Type B pancreatic cell (in vitro differentiated cells): ENCODE results near the gene COL4A4. TPM values are rescaled to one million over a fixed set of nuclear protein-coding genes. Genes with fewer than 3 reads are reported as not detected.

Experiments
- DNase-seq: peaks from one replicate; pipeline ENCODE4 v3.0.0; 2021; ENCODE audit warnings: mixed read lengths; ENCODE audit not compliant: unreplicated experiment; ENCODE audit errors: extremely low spot score
- H3K27ac Mint-ChIP-seq: 2 replicates; pipeline ENCODE4 v1.8.0; 2021; ENCODE audit warnings: mild to moderate bottlenecking, mixed read lengths
- H3K27me3 Mint-ChIP-seq: 2 replicates; pipeline ENCODE4 v1.8.0; 2021; ENCODE audit warnings: mixed read lengths
- H3K36me3 Mint-ChIP-seq: 2 replicates; pipeline ENCODE4 v1.8.0; 2021; ENCODE audit warnings: mixed read lengths
- H3K4me1 Mint-ChIP-seq: one replicate; pipeline ENCODE4 v1.8.0; 2021; ENCODE audit warnings: mixed read lengths; ENCODE audit not compliant: unreplicated experiment
- H3K4me3 Mint-ChIP-seq: 2 replicates; pipeline ENCODE4 v1.8.0; 2021; ENCODE audit warnings: mild to moderate bottlenecking, mixed read lengths
- H3K9me3 Mint-ChIP-seq: 2 replicates; pipeline ENCODE4 v1.8.0; 2021; ENCODE audit warnings: mixed read lengths
- total RNA-seq: library from RNA; stranded (reverse); gene quantifications from 2 replicates; pipeline ENCODE4 v1.2.1, GENCODE V29; 2021; ENCODE audit warnings: low replicate concordance
- TF ChIP-seq, protein P1 (sequence below): fragments of 200-600 bp; sonication (generic); conservative IDR thresholded peaks from 2 replicates; pipeline ENCODE4 v1.5.0; 2021; ENCODE audit warnings: antibody characterized with exemption, mild to moderate bottlenecking

Gene COL4A4
- total RNA-seq, 1 donor from 2014 or later, result 1.1 TPM

DNA sequence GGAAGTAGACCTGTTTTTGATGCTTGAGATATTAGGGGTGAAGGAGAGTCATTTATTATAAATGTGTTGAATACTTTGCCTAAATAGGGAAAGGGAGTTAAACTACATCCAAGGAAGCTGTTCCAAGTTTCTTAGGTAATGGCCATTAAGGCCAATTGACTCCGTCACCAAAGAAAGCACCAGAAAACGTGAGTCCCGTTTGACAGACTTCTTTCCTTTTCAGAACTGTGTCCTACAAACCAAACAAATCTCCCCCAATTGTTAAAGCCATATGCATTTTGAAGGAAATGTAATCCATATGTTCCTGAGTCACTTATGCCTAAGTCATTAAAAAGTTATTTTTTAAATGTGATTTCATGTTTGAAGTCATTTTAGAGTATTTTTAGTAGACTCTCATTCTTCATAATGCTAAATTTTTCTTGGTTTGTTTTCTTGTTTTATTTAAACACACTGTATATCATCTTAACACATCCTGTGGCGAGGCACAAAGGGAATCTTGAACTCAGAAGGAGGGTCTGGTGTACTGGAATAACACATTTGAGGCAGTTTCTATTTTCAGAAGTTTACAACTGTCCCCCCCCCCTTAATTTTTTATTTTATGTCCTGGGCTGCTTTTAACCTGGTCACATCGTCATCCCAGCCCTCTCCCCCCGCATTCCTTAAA lies 194.5 kb downstream of the COL4A4 start:
- Mint-ChIP-seq H3K4me1 (peaks cover 9% of the 10 kb centered on the region), H3K27me3 (no peaks in the 10 kb centered on the region), H3K36me3 (peaks cover 5% of the 10 kb centered on the region), H3K27ac (no peak overlapping the region), H3K4me3 (no peak overlapping the region), H3K9me3 (no peaks in the 10 kb centered on the region)
- no peak for DNase-seq
- TF ChIP-seq, protein P1, sequence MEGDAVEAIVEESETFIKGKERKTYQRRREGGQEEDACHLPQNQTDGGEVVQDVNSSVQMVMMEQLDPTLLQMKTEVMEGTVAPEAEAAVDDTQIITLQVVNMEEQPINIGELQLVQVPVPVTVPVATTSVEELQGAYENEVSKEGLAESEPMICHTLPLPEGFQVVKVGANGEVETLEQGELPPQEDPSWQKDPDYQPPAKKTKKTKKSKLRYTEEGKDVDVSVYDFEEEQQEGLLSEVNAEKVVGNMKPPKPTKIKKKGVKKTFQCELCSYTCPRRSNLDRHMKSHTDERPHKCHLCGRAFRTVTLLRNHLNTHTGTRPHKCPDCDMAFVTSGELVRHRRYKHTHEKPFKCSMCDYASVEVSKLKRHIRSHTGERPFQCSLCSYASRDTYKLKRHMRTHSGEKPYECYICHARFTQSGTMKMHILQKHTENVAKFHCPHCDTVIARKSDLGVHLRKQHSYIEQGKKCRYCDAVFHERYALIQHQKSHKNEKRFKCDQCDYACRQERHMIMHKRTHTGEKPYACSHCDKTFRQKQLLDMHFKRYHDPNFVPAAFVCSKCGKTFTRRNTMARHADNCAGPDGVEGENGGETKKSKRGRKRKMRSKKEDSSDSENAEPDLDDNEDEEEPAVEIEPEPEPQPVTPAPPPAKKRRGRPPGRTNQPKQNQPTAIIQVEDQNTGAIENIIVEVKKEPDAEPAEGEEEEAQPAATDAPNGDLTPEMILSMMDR, result no peak

DNA sequence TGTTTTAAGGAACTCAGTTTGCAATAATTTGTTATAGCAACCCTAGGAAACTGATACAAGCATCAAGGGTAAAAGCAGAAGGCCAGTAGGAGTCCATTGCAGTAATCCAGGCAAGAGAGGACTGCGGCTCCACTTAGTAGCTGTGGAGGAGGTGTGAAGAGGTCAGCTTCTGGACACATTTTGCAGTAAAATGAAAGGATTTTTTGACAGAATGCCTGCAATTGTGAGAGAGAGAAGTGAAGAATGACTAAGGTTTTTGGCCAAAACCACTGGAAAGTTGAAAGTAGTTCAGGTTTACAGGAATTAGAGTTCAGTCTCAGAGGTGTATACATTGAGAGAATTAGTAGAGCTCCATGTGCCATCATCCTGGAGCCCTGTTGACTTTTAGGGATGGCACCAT lies 198.6 kb downstream of the COL4A4 start:
- DNase-seq, result no peak
- H3K36me3 Mint-ChIP-seq, result no peaks in the 10 kb centered on the region
- no peak overlapping the region for H3K4me3 Mint-ChIP-seq
- H3K4me1 Mint-ChIP-seq, result peaks cover 5% of the 10 kb centered on the region
- TF ChIP-seq, protein P1, result no peak
- no peaks in the 10 kb centered on the region for H3K27me3 Mint-ChIP-seq
- H3K9me3 Mint-ChIP-seq, result no peaks in the 10 kb centered on the region
- H3K27ac Mint-ChIP-seq, result no peak overlapping the region

DNA sequence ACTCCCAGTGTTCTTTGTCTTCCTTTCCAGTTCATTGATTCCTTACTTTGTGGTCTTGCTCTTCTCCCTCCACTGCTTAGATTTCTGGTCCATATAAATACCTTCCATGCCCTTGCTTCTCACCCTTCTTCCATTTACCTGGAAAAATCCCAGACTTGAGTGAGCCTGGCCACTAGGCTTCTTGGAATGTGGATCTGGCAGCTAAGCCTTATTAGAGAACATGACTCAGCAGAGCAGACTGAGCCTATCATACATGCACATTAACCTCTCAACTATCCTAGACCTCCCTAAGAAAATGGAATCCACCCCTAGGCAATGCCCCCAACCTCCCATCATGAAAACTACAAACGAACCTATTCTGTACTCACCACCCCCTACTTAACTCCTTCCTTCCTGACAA lies 200.5 kb downstream of the COL4A4 start:
- Mint-ChIP-seq H3K4me3 (no peak overlapping the region), H3K27me3 (no peaks in the 10 kb centered on the region), H3K36me3 (peaks cover 3% of the 10 kb centered on the region), H3K27ac (no peak overlapping the region), H3K9me3 (no peaks in the 10 kb centered on the region), H3K4me1 (no peaks in the 10 kb centered on the region)
- TF ChIP-seq, protein P1, result no peak
- DNase-seq, result no peak

DNA sequence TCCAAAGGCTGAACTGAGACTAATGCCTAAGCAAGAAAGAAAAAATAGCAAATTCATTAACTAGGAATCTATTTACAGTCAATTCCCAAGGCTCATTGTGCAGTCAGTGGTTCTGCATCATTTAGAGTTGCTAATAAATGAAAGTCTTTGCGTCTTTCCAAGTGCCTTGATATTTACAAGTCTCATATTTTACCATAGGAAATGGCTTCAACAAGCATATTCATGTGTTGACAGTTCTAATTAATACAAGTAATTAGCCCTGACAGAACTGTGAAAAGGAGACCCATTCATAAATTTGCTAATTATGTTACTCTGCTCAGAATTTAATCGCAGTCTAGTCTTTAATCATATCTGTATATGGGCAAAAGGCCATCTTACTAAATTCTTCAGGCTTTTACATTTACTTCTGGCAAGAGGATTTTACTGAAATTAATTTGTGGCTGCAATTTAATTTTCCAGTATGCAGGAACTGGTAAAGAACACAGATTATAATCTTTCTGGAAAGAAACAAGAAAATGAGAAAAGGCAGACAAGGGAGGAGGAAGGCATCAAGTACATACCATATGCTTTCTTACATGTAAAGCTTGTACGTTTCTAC lies 201.7 kb downstream of the COL4A4 start:
- no peak for DNase-seq
- Mint-ChIP-seq H3K27ac (no peak overlapping the region), H3K4me1 (no peaks in the 10 kb centered on the region), H3K36me3 (peaks cover 7% of the 10 kb centered on the region), H3K27me3 (no peaks in the 10 kb centered on the region), H3K9me3 (no peaks in the 10 kb centered on the region), H3K4me3 (no peak overlapping the region)
- TF ChIP-seq, protein P1, result no peak

DNA sequence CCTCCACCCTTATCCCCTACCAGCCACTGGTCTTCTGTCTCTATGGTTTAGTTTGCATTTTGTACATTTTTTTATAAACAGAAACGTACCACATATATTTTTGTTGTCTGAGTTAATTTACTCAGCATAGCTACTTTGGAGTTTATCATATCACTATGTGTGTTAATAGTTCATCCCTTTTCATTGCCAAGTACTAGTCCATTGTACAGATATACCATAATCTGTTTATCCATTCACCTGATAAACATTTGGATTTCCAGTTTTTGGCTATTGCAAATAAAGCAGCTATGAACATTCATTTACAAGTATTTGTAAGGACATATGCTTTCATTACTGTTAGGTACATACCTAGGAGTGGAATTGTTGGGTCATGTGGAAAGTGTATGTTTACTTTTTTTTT lies 204.6 kb downstream of the COL4A4 start:
- H3K27ac Mint-ChIP-seq, result no peak overlapping the region
- no peaks in the 10 kb centered on the region for H3K9me3 Mint-ChIP-seq
- H3K4me3 Mint-ChIP-seq, result no peak overlapping the region
- H3K27me3 Mint-ChIP-seq, result no peaks in the 10 kb centered on the region
- no peaks in the 10 kb centered on the region for H3K4me1 Mint-ChIP-seq
- no peak for DNase-seq
- TF ChIP-seq, protein P1, result no peak
- H3K36me3 Mint-ChIP-seq, result peaks cover 7% of the 10 kb centered on the region
